Sciatic nerve (tissue), 2 donors: ENCODE measurements around the gene KCNJ15. TPM values are rescaled to one million over a fixed set of nuclear protein-coding genes. Genes with fewer than 3 reads are reported as not detected.

Experiments
- ATAC-seq: fragments of 200-7000 bp; cut with Tn5 transposase; one replicate; pipeline ENCODE4 v1.9.1; 2020; ENCODE audit warnings: mild to moderate bottlenecking, moderate library complexity
- DNase-seq: peaks from one replicate; pipeline ENCODE4 v3.0.0-alpha.2; 2020; ENCODE audit warnings: low spot score
- intact Hi-C: fragments of 100-400 bp; cut with DNase I; formaldehyde crosslinking; loops from one replicate; pipeline ENCODE4 v1.14.2; 2022
- total RNA-seq: library from RNA; stranded (reverse); fragmentation: NEBNext Ultra II Directional; extraction: Animal tissue kit (Norgen Biotek cat#: 25700); gene quantifications from one replicate; pipeline ENCODE4 v1.2.1, GENCODE V29; 2021
- donor health status: DM: no; HTN: no; CAD: no.
- donor health status: DM: no; HTN: no; CAD: no.

KCNJ15 gene
- total RNA-seq, 1 donor from 2014 or later: 9.3 TPM

GRCh38 chr21:38264571-38264970 is 7.8 kb downstream of the KCNJ15 start:
- intact Hi-C loops: no loop called here
- ATAC-seq (no peak), DNase-seq (no peak)

GRCh38 chr21:38265166-38265565 is 8.4 kb downstream of the KCNJ15 start:
- ATAC-seq (no peak), DNase-seq (no peak)
- intact Hi-C loops: no loop called here

- ATAC-seq (no peak), DNase-seq (no peak)
- intact Hi-C loops: no loop called here
Measured at GRCh38 chr21:38266732-38267131, 9.9 kb downstream of the KCNJ15 start.

- no peak for ATAC-seq
- intact Hi-C loops: no loop called here
- DNase-seq: no peak
Measured at GRCh38 chr21:38267136-38267755, 10.5 kb downstream of the KCNJ15 start.

GRCh38 chr21:38267991-38268863 is 11.4 kb downstream of the KCNJ15 start:
- intact Hi-C loops: no loop called here
- DNase-seq (no peak), ATAC-seq (no peak)

GRCh38 chr21:38268864-38269575 is 12.2 kb downstream of the KCNJ15 start:
- intact Hi-C loops: no loop called here
- DNase-seq (no peak), ATAC-seq (no peak)

GRCh38 chr21:38269576-38269936 is 12.8 kb downstream of the KCNJ15 start:
- intact Hi-C loops: no loop called here
- no peak for ATAC-seq
- DNase-seq: no peak

GRCh38 chr21:38272215-38272614 is 15.4 kb downstream of the KCNJ15 start:
- intact Hi-C loops: no loop called here
- DNase-seq: no peak
- ATAC-seq: no peak

GRCh38 chr21:38273745-38274542 is 17.2 kb downstream of the KCNJ15 start:
- intact Hi-C loops: no loop called here
- ATAC-seq: peak; percentile 33
- DNase-seq: no peak

- ATAC-seq (peak; percentile 93), DNase-seq (no peak)
- intact Hi-C loops: no loop called here
Measured at GRCh38 chr21:38277501-38278131, 20.8 kb downstream of the KCNJ15 start.

GRCh38 chr21:38280454-38280853 is 23.7 kb downstream of the KCNJ15 start:
- DNase-seq (no peak), ATAC-seq (no peak)
- intact Hi-C loops: no loop called here

GRCh38 chr21:38280867-38281266 is 24.1 kb downstream of the KCNJ15 start:
- ATAC-seq: no peak
- no peak for DNase-seq
- intact Hi-C loops: no loop called here

GRCh38 chr21:38282921-38283320 is 26.1 kb downstream of the KCNJ15 start:
- DNase-seq (no peak), ATAC-seq (peak; percentile 89)
- intact Hi-C loops: no loop called here

GRCh38 chr21:38284216-38284615 is 27.4 kb downstream of the KCNJ15 start:
- ATAC-seq (no peak), DNase-seq (no peak)
- intact Hi-C loops: no loop called here

GRCh38 chr21:38286739-38287471 is 30.1 kb downstream of the KCNJ15 start:
- intact Hi-C loops: no loop called here
- no peak for DNase-seq
- no peak for ATAC-seq

- intact Hi-C loops: no loop called here
- DNase-seq: no peak
- no peak for ATAC-seq
Measured at GRCh38 chr21:38287476-38287875, 30.7 kb downstream of the KCNJ15 start.

- no peak for DNase-seq
- intact Hi-C loops: no loop called here
- peak; percentile 74 for ATAC-seq
Measured at GRCh38 chr21:38289705-38290485, 33.1 kb downstream of the KCNJ15 start.
